ENCODE measurements around the gene GRAP. TPM values are rescaled to one million over a fixed set of nuclear protein-coding genes. Genes with fewer than 3 reads are reported as not detected.

The GRAP gene
- total RNA-seq, 1 donor from 2014 or later = 0.64 TPM

- H3K27ac Mint-ChIP-seq (ENCODE audit: unreplicated experiment) = no peak overlapping the region
- peaks cover 2% of the 10 kb centered on the region for H3K9me3 Mint-ChIP-seq (ENCODE audit: unreplicated experiment)
- no peak overlapping the region for H3K4me3 Mint-ChIP-seq (ENCODE audit: unreplicated experiment)
- no peak for DNase-seq
- peaks cover 11% of the 10 kb centered on the region for H3K27me3 Mint-ChIP-seq (ENCODE audit: unreplicated experiment)
- TF ChIP-seq, protein P1, sequence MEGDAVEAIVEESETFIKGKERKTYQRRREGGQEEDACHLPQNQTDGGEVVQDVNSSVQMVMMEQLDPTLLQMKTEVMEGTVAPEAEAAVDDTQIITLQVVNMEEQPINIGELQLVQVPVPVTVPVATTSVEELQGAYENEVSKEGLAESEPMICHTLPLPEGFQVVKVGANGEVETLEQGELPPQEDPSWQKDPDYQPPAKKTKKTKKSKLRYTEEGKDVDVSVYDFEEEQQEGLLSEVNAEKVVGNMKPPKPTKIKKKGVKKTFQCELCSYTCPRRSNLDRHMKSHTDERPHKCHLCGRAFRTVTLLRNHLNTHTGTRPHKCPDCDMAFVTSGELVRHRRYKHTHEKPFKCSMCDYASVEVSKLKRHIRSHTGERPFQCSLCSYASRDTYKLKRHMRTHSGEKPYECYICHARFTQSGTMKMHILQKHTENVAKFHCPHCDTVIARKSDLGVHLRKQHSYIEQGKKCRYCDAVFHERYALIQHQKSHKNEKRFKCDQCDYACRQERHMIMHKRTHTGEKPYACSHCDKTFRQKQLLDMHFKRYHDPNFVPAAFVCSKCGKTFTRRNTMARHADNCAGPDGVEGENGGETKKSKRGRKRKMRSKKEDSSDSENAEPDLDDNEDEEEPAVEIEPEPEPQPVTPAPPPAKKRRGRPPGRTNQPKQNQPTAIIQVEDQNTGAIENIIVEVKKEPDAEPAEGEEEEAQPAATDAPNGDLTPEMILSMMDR (IDR thresholded peaks at IDR 0.05; ENCODE audit: partially characterized antibody, unreplicated experiment) = no peak
- peaks cover 6% of the 10 kb centered on the region for H3K4me1 Mint-ChIP-seq (ENCODE audit: low read depth, unreplicated experiment)
- no peaks in the 10 kb centered on the region for H3K36me3 Mint-ChIP-seq (ENCODE audit: unreplicated experiment)
These were observed 32.0 kb downstream of the GRAP start for GRCh38 chr17:19014628-19015215.

DNA sequence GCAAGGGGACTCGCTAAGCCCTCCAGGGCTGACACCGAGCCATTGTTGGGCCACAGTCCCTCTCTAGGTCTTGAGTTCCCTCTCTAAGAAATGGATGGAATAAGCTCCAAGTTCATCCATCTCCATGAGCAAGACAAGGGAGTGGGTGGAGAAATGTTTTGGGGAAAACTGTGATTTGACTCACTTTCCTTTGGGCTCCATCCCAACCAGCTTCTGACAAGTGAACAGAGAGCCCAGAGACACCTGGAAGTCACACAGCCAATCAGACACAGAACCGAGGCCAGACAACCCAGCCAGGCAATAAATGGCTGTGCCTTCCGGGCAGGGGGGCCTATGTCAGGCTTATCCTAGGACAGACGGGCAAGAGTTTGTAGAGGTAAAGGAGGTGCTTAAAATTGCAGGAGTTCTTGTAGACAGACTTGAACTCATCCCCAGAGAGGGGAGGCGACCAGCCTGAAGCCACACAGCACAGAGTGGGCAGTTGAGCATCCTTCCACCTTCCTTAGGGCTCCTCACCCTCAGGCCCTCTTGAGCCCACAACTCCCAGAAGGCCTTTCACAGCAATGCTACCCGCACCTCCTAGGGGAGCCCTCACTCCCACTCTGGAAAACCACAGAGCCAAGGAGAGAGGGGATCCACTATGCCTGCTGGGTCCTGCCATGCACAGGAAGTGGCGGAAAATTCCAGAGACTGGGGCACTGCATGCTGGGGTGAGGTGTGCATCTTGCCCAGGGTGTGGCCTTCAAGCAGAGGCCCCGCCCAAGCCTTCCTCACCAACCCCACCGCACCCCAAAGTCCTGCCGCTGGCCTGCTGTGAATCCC lies 32.7 kb downstream of the GRAP start:
- no peak for DNase-seq
- Mint-ChIP-seq H3K9me3 (ENCODE audit: unreplicated experiment) (peaks cover 4% of the 10 kb centered on the region), H3K36me3 (ENCODE audit: unreplicated experiment) (no peaks in the 10 kb centered on the region), H3K27ac (ENCODE audit: unreplicated experiment) (no peak overlapping the region), H3K27me3 (ENCODE audit: unreplicated experiment) (peaks cover 13% of the 10 kb centered on the region), H3K4me3 (ENCODE audit: unreplicated experiment) (no peak overlapping the region), H3K4me1 (ENCODE audit: low read depth, unreplicated experiment) (peaks cover 5% of the 10 kb centered on the region)
- TF ChIP-seq, protein P1 (IDR thresholded peaks at IDR 0.05; ENCODE audit: partially characterized antibody, unreplicated experiment) = no peak

DNA sequence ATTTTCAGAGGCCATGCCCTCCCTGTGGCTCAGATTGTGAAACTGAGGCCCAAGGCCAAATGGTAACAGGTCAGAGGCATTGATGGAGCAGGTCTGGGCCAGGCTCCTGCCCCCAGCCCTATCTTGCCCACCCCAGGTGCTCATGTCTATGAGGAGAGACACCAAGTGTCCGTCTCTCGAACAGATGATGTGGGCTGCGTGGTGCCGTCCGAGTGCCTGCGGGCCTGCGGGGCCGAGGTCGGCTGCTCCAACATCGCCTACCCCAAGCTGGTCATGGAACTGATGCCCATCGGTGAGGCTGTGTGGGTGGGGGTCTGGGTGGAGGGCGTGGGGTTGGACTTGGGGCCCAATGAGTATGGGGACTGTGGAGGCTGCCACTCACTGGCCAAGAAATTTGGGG lies 33.5 kb downstream of the GRAP start:
- TF ChIP-seq, protein P1 (IDR thresholded peaks at IDR 0.05; ENCODE audit: partially characterized antibody, unreplicated experiment) = no peak
- Mint-ChIP-seq H3K36me3 (ENCODE audit: unreplicated experiment) (no peaks in the 10 kb centered on the region), H3K27me3 (ENCODE audit: unreplicated experiment) (peaks cover 13% of the 10 kb centered on the region), H3K4me3 (ENCODE audit: unreplicated experiment) (no peak overlapping the region), H3K27ac (ENCODE audit: unreplicated experiment) (no peak overlapping the region), H3K4me1 (ENCODE audit: low read depth, unreplicated experiment) (peaks cover 2% of the 10 kb centered on the region), H3K9me3 (ENCODE audit: unreplicated experiment) (peaks cover 4% of the 10 kb centered on the region)
- no peak for DNase-seq

DNA sequence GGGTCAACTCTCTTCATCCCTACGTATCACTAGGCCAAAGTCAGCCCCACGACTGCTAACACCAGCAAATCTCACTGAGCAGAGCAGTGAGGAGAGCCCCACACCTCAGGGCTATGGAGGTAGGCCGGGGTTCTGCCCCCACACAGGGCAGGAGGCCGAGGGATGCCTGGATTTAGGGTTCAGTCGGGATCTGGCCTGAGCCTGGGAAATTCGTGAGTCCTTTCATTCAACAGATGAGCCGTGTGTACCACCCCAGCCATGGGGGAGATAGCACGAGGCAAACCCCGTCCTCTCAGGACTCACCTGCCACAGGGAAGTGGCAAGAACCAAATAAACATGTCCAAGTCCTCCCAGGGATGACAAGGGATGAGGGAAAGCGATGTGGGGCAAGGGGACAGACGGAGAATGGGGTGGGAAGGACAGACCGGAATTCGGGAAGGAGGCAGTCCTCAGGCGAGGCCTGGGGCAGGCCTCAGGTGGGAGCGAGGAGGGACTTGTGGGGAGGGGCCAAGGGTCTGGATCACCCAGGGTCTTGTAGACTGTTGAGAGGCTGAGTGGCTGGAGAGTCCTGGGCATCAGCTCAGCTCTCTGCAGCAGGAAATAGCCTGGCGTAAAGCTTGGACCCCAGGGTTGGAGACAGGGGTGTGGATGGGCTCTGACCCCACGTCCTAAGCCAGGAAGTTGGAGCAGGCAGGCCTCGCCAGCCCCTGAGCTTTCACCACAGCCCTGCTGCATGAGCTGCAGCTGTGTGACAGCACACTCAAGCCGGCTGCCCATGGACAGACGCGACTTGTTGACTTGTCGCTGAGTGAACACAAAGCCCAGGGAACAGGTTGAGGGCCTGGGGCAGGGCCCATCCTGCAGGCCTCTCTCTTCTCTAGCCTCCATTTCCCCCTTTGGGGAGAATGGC lies 34.3 kb downstream of the GRAP start:
- Mint-ChIP-seq H3K4me1 (ENCODE audit: low read depth, unreplicated experiment) (peaks cover 2% of the 10 kb centered on the region), H3K27ac (ENCODE audit: unreplicated experiment) (no peak overlapping the region), H3K4me3 (ENCODE audit: unreplicated experiment) (no peak overlapping the region), H3K27me3 (ENCODE audit: unreplicated experiment) (peaks cover 13% of the 10 kb centered on the region), H3K36me3 (ENCODE audit: unreplicated experiment) (no peaks in the 10 kb centered on the region), H3K9me3 (ENCODE audit: unreplicated experiment) (peaks cover 4% of the 10 kb centered on the region)
- no peak for DNase-seq
- TF ChIP-seq, protein P1 (IDR thresholded peaks at IDR 0.05; ENCODE audit: partially characterized antibody, unreplicated experiment) = no peak

Data from glutamatergic neuron (in vitro differentiated cells).